K562 (cell line): ENCODE results near the gene ITIH3.
"Not testable (repeated sequence)": the region's sequence is repeated elsewhere in the genome, so short reads cannot be mapped to it uniquely, and the experiment has no call there.

ENCODE experiments used
- ARID2 ChIP-seq: fragments of 450-650 bp; IDR thresholded peaks from 2 replicates; pipeline ENCODE4 v1.6.1; 2017; ENCODE audit warnings: antibody characterized with exemption, mild to moderate bottlenecking
- ATF7 ChIP-seq: fragments of 450-650 bp; IDR thresholded peaks from 2 replicates; pipeline ENCODE4 v1.7.1; 2014; ENCODE audit warnings: mild to moderate bottlenecking, moderate library complexity
- CBX2 ChIP-seq: fragments of 200-600 bp; sonication (generic); IDR thresholded peaks from one replicate; pipeline ENCODE4 v1.6.1; 2012; ENCODE audit warnings: mild to moderate bottlenecking, low read length, inconsistent platforms; ENCODE audit not compliant: insufficient read depth, poor library complexity, severe bottlenecking
- COPS2 ChIP-seq: fragments of 450-650 bp; conservative IDR thresholded peaks from 2 replicates; pipeline ENCODE4 v1.6.1; 2016; ENCODE audit warnings: mild to moderate bottlenecking, moderate library complexity
- HNRNPK ChIP-seq: fragments of 200-400 bp; formaldehyde crosslinking; IDR thresholded peaks from one replicate; pipeline ENCODE4 v1.6.1; 2018; ENCODE audit warnings: mild to moderate bottlenecking, low read depth, low read length; ENCODE audit not compliant: poor library complexity, severe bottlenecking
- JUND ChIP-seq, 2 experiments: IDR thresholded peaks; 2 replicates in 1 of 2; 3 replicates in 1 of 2; pipeline ENCODE4 v1.6.1; 2011; ENCODE audit warnings: borderline replicate concordance in 2 of 2, low read depth in 2 of 2, low read length in 2 of 2, improper control_type of control experiment in 1 of 2, missing biosample characterization in 1 of 2, missing genetic modification characterization in 1 of 2, missing genetic modification reagents in 1 of 2
- KDM1A ChIP-seq, 2 experiments: fragments of 450-650 bp; IDR thresholded peaks; 2 replicates each; pipeline ENCODE4 v1.6.1; 2016; ENCODE audit warnings: mild to moderate bottlenecking in 2 of 2
- NRF1 ChIP-seq, 2 experiments: fragments of 450-650 bp; IDR thresholded peaks in 1 of 2; conservative IDR thresholded peaks in 1 of 2; 2 replicates each; pipeline ENCODE4 v1.6.1; 2014; ENCODE audit warnings: mild to moderate bottlenecking in 2 of 2
- POLR2AphosphoS5 ChIP-seq: IDR thresholded peaks from 2 replicates; pipeline ENCODE4 v1.6.1; 2011; ENCODE audit warnings: mild to moderate bottlenecking, low read depth, low read length, moderate library complexity; ENCODE audit not compliant: control insufficient read depth, insufficient read depth
- PTTG1 ChIP-seq: fragments of 450-650 bp; IDR thresholded peaks from 2 replicates; pipeline ENCODE4 v1.6.1; 2016; ENCODE audit warnings: low read depth, mild to moderate bottlenecking, missing genetic modification characterization, missing compliant biosample characterization
- RB1 ChIP-seq: fragments of 450-650 bp; IDR thresholded peaks from 2 replicates; pipeline ENCODE4 v1.6.1; 2017; ENCODE audit warnings: low read depth, mild to moderate bottlenecking
- TF ChIP-seq, protein P1 (sequence below), 3 experiments: fragments of 200-800 bp in 1 of 3; sonication (Bioruptor generic) in 1 of 3; sonication (generic) in 1 of 3; formaldehyde crosslinking in 1 of 3; IDR thresholded peaks; 2 replicates each; pipeline versions ENCODE4 v1.6.1 to v1.8.0; 2016 to 2022; ENCODE audit warnings: mild to moderate bottlenecking in 2 of 3, missing compliant biosample characterization in 2 of 3, missing genetic modification characterization in 2 of 3, missing genetic modification reagents in 1 of 3

- TF ChIP-seq ATF7; CBX2; ARID2; KDM1A (IDR thresholded peaks at IDR 0.05); NRF1 (conservative IDR thresholded peaks at IDR 0.05 in 1 of 2, IDR thresholded peaks at IDR 0.05 in 1 of 2); COPS2; PTTG1 (tag); HNRNPK; RB1; POLR2AphosphoS5; JUND (IDR thresholded peaks at IDR 0.05; ENCODE audit: borderline replicate concordance, low read depth, low read length); JUND (tag; IDR thresholded peaks at IDR 0.05; ENCODE audit: borderline replicate concordance, low read depth, low read length): not testable (repeated sequence)
- TF ChIP-seq, protein P1, sequence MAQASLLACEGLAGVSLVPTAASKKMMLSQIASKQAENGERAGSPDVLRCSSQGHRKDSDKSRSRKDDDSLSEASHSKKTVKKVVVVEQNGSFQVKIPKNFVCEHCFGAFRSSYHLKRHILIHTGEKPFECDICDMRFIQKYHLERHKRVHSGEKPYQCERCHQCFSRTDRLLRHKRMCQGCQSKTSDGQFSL (CRISPR knock-in tag; IDR thresholded peaks at IDR 0.05) = not testable (repeated sequence)
- TF ChIP-seq, protein P1 (tag; IDR thresholded peaks at IDR 0.05) = not testable (repeated sequence)
Observed at GRCh38 chr3:52776486-52776885, 18.1 kb upstream of the ITIH3 start.
